A549 treated with CORT108297 at 1 μM for 4 hours (cell line): Measurements from ENCODE around the gene DMRTA2. TPM values are rescaled to one million over a fixed set of nuclear protein-coding genes. Genes with fewer than 3 reads are reported as not detected.

ENCODE experiments used
- total RNA-seq: library from RNA; stranded (reverse); fragments of 200-300 nt; extraction: Qiagen RNA extraction; gene quantifications from 5 replicates; pipeline ENCODE4 v1.2.3, GENCODE V29; 2022

The DMRTA2 gene
- 0.06 to 0.23 TPM (median 0.17 TPM) in 5 replicates for total RNA-seq

GRCh38 chr1:50422946-50423669 lies at the start of gene DMRTA2:
DMRTA2 (minus strand) TSS chr1:50423443; CDS start chr1:50421536, 1,907 bp downstream.

